Right lobe of liver (tissue), 4 donors: ENCODE results near the gene SCGB1C2.

Source experiments
- POLR2A ChIP-seq: fragments of 450-650 bp; IDR thresholded peaks from one replicate; pipeline ENCODE4 v1.6.1; 2017; ENCODE audit warnings: antibody characterized with exemption, mild to moderate bottlenecking
- TF ChIP-seq, protein P1 (sequence below), 4 donors: fragments of 200-600 bp in 3 of 4; fragments of 450-650 bp in 1 of 4; IDR thresholded peaks; one replicate each; pipeline versions ENCODE4 v1.5.1 to v1.8.0; 2016 to 2022; ENCODE audit warnings: antibody characterized with exemption in 4 of 4, mild to moderate bottlenecking in 2 of 4
- donor health status: DM: no; HTN: no; CAD: no.
- donor health status: DM: no; HTN: no; CAD: no.
- donor health status: DM: no; HTN: yes; CAD: no.

DNA sequence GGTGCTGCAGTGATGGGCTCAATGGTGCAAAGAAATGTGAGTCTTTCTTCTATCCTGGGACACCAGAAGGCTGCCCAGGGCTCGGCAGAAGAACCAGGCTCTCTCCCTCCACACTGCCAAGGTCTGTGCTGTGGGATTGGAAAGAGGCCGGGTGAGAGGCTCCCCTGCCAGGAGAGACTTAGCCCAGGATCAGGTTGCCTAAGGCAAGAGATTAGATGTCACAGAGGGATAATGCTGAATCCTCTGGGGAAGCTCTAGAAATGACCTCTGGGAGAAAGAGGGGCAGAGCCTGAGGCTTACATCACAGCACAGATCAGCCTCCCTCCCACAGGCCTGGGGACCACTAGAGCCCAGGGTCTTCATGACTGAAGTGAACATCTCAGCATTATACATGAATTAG, 49.8 kb downstream of the SCGB1C2 start:
- TF ChIP-seq, protein P1, sequence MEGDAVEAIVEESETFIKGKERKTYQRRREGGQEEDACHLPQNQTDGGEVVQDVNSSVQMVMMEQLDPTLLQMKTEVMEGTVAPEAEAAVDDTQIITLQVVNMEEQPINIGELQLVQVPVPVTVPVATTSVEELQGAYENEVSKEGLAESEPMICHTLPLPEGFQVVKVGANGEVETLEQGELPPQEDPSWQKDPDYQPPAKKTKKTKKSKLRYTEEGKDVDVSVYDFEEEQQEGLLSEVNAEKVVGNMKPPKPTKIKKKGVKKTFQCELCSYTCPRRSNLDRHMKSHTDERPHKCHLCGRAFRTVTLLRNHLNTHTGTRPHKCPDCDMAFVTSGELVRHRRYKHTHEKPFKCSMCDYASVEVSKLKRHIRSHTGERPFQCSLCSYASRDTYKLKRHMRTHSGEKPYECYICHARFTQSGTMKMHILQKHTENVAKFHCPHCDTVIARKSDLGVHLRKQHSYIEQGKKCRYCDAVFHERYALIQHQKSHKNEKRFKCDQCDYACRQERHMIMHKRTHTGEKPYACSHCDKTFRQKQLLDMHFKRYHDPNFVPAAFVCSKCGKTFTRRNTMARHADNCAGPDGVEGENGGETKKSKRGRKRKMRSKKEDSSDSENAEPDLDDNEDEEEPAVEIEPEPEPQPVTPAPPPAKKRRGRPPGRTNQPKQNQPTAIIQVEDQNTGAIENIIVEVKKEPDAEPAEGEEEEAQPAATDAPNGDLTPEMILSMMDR (IDR thresholded peaks at IDR 0.05), result no peak
- no peak for TF ChIP-seq POLR2A
